Prostate gland (tissue), 2 donors: Measurements from ENCODE around the gene PPM1N.
A peak's percentile ranks its signal among the peaks of the same experiment; 100 is the strongest.

ENCODE experiments used
- POLR2A ChIP-seq: fragments of 450-650 bp; IDR thresholded peaks from one replicate; pipeline ENCODE4 v1.6.1; 2016; ENCODE audit warnings: antibody characterized with exemption, mild to moderate bottlenecking
- POLR2AphosphoS5 ChIP-seq: sonication (generic); formaldehyde crosslinking; IDR thresholded peaks from one replicate; pipeline ENCODE4 v1.6.1; 2017; ENCODE audit warnings: antibody characterized with exemption
- TF ChIP-seq, protein P1 (sequence below), 4 experiments: fragments of 200-600 bp in 2 of 4; fragments of 450-650 bp in 2 of 4; sonication (generic) in 2 of 4; IDR thresholded peaks; 1 replicate in 3 of 4; 2 replicates in 1 of 4; pipeline ENCODE4 v1.5.1; 2016 to 2019; ENCODE audit warnings: antibody characterized with exemption in 4 of 4, mild to moderate bottlenecking in 2 of 4, moderate library complexity in 2 of 4

DNA sequence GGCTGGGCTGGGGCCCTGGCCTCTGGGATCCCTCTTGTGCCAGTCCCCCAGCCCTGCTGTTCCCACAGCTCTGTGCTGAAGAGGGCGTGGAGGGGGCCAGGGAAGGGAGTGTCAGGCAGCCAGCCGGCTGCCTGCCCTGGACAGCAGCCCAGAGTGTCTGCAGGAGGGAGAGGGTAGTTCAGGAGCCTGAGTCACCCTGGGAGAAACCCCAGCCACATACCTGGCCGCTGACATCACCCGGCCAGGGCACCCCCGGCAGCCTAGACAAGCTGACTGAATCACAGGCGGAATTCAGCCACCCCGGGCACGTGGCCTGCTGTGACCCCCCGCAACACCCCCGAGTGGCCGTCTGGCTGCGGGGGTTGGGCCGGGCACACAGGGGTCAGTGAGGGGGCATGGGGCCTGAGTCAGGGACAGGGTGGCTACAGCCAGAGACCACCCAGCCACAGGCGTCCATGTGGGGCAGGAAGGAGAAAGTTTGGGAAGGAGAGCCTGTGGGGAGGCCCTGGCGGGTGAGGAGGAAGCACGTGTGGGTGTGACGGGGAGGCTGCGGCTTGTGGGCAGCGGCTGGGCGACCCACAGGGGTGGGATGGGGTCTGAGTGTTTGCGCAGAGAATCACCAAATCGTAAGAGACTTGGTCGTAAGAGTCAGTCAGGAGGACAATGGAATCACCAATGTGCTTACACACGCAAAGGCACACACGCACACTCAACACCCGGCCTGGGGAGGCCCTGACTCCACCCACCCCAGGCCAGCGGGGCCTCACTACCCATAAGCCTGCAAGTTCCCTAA, 42.3 kb upstream of the PPM1N start:
- TF ChIP-seq, protein P1, sequence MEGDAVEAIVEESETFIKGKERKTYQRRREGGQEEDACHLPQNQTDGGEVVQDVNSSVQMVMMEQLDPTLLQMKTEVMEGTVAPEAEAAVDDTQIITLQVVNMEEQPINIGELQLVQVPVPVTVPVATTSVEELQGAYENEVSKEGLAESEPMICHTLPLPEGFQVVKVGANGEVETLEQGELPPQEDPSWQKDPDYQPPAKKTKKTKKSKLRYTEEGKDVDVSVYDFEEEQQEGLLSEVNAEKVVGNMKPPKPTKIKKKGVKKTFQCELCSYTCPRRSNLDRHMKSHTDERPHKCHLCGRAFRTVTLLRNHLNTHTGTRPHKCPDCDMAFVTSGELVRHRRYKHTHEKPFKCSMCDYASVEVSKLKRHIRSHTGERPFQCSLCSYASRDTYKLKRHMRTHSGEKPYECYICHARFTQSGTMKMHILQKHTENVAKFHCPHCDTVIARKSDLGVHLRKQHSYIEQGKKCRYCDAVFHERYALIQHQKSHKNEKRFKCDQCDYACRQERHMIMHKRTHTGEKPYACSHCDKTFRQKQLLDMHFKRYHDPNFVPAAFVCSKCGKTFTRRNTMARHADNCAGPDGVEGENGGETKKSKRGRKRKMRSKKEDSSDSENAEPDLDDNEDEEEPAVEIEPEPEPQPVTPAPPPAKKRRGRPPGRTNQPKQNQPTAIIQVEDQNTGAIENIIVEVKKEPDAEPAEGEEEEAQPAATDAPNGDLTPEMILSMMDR (IDR thresholded peaks at IDR 0.05): peak in 2 of 4 experiments; percentile 30
- TF ChIP-seq POLR2A (peak; percentile 24), POLR2AphosphoS5 (peak; percentile 94)
